GM12801 (cell line): ENCODE results near the gene CYP2S1.

Experiments
- TF ChIP-seq, protein P1 (sequence below): IDR thresholded peaks from one replicate; pipeline ENCODE4 v1.5.1; 2011; ENCODE audit warnings: control low read depth; ENCODE audit not compliant: insufficient read length; ENCODE audit errors: extremely low read depth

CYP2S1 gene, protein sequence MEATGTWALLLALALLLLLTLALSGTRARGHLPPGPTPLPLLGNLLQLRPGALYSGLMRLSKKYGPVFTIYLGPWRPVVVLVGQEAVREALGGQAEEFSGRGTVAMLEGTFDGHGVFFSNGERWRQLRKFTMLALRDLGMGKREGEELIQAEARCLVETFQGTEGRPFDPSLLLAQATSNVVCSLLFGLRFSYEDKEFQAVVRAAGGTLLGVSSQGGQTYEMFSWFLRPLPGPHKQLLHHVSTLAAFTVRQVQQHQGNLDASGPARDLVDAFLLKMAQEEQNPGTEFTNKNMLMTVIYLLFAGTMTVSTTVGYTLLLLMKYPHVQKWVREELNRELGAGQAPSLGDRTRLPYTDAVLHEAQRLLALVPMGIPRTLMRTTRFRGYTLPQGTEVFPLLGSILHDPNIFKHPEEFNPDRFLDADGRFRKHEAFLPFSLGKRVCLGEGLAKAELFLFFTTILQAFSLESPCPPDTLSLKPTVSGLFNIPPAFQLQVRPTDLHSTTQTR

DNA sequence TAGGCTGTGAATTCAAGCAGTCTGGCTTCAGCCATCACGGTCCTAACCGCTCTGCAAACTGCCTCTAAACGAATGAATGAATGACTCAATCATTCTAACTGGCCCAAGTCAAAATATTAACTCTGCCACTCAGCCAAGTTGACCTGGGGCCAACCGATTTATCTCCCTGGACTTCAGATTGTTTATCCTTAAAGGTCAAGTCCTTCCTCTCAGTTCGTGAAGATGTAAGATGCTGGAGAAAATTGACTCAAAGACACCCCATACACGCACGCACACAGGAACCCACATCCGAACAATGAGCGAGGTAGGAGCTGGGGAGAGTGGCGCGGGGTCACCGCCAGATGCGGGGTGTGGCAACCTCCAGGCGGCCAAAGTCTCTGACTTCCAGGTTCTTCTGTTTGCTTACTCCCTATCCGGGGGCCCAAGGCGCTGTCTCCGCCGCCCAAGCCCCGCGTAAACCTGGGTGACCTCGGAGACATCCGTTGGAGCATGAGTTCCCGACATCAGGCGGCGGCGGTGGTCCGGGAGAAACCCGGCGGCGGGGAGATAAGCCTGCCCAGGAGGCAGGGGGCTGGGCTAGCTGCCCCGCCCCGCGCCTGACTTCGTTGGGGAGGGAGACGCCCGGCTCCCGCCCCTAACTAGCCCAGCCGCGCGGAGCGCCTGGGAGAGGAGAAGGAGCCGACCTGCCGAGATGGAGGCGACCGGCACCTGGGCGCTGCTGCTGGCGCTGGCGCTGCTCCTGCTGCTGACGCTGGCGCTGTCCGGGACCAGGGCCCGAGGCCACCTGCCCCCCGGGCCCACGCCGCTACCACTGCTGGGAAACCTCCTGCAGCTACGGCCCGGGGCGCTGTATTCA is at the start of gene CYP2S1:
CYP2S1 (plus strand) TSS at position 646 of the 856 bp plus-strand sequence; CDS start at position 692, 46 bp downstream.
- TF ChIP-seq, protein P1, sequence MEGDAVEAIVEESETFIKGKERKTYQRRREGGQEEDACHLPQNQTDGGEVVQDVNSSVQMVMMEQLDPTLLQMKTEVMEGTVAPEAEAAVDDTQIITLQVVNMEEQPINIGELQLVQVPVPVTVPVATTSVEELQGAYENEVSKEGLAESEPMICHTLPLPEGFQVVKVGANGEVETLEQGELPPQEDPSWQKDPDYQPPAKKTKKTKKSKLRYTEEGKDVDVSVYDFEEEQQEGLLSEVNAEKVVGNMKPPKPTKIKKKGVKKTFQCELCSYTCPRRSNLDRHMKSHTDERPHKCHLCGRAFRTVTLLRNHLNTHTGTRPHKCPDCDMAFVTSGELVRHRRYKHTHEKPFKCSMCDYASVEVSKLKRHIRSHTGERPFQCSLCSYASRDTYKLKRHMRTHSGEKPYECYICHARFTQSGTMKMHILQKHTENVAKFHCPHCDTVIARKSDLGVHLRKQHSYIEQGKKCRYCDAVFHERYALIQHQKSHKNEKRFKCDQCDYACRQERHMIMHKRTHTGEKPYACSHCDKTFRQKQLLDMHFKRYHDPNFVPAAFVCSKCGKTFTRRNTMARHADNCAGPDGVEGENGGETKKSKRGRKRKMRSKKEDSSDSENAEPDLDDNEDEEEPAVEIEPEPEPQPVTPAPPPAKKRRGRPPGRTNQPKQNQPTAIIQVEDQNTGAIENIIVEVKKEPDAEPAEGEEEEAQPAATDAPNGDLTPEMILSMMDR = no peak

DNA sequence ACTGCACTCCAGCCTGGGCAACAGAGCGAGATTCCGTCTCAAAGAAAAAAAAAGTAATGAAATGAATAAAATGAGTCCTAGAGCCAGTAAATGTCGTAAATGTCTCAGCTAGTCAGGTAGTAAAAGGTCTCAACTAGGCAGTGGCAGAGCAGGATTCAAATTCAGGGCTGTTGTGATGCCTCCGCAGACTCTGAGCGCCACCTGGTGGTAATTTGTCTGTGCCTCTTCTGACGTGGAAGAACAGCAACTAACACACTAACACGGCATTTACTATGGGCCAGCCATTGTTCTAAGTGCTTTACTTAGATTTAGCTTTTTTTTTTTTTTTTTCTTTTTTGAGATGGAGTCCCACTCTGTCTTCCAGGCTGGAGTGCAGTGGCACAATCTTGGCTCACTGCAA is 48.6 kb upstream of the CYP2S1 start:
- TF ChIP-seq, protein P1 = no peak

DNA sequence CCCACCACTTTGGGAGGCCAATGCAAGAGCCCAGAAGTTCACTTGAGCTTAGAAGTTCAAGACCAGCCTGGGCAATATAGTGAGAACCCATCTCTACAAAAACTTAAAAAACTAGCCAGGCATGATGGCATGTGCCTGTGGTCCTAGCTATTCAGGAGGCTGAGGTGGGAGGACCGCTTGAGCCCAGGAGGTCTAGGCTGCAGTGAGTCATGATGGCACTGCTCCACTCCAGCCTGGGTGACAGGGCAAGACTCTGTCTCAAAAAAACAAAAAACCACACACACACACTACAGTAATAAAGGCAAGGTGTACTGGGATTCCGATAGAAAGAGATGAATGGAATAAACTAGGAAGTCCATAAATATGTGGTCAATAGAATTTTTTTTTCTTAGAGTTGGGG is 43.2 kb upstream of the CYP2S1 start:
- TF ChIP-seq, protein P1 = no peak

DNA sequence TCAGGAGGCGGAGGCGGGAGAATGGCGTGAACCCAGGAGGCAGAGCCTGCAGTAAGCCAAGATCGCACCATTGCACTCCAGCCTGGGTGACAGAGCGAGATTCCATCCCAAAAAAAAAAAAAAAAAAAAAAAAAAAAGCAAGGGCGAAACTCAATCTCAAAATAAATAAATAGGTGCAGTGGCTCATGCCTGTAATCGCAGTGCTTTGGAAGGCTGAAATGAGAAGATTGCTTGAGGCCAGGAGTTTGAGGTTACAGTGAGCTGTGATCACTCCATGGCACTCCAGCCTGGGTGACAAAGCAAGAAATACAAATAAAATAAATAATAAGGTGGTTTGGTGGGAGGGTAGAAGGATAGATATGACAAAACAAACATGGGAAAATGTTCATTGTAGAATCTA is 39.0 kb upstream of the CYP2S1 start:
- TF ChIP-seq, protein P1 = no peak

DNA sequence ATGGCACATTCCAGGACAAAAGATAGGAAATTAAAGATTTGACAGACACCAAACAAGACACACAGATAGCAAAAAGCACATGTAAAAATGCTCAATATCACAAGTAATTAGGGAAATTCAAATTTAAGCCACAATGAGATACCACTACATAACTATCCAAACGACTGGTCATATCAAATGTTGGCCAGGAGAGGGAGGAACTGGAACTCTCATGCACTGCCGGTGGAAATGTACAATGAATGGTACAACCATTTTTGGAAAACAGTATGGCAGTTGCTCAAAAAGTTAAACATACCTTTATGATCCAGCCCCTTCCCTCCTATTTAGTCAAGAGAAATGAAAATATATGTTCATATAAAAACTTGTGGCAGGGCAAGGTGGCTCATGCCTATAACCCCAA is 36.8 kb upstream of the CYP2S1 start:
- TF ChIP-seq, protein P1 = no peak

DNA sequence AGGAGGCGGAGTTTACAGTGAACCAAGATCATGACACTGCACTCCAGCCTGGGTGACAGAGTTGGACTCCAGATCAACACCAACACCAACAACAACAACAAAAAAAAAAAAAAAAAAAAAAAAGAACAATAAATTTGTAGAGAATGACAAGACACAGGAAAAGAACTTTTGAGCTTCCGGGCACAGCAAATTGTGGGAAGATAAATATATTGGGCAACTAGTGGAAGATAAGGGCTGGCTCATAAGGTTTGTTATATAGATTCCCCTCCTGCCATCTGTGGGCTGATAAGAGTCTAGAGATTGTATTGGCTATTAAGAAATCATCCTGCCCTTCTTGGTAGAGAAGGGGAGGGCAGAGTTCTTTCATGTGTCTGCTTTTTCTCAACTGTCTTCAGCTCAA is 33.1 kb upstream of the CYP2S1 start:
- TF ChIP-seq, protein P1 = no peak

DNA sequence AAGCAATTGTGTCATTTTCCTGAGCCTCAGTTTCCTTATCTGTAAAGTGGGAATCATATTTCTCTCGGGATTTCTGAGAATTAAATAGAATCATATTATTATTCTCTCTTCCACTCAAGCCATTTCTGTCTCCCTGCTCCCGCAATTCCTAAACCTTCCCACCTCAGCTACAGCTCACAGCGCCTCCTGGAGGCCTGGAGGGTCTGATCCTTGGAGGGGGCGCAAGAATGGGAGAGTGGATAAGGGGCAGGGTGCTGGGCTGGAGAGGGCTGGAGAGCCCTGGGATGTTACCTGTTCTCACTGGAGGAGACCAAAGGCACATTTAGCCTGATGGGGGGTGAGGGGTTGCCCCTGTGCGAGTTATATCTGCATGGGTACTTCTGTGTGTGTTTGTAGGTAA is 31.1 kb upstream of the CYP2S1 start:
- TF ChIP-seq, protein P1 = no peak
